Endodermal cell (in vitro differentiated cells): Measurements from ENCODE around the gene ARFGEF2. TPM values are rescaled to one million over a fixed set of nuclear protein-coding genes. Genes with fewer than 3 reads are reported as not detected.
A peak's percentile ranks its signal among the peaks of the same experiment; 100 is the strongest.

Experiments used
- DNase-seq: peaks from one replicate; pipeline ENCODE4 v3.0.0-alpha.2; 2017
- H3K27ac ChIP-seq: 2 replicates; pipeline ENCODE4 v1.5.1; 2013; ENCODE audit warnings: mild to moderate bottlenecking, low read depth, low read length, moderate library complexity
- H3K27me3 ChIP-seq: 2 replicates; pipeline ENCODE4 v1.6.1; 2013; ENCODE audit warnings: mild to moderate bottlenecking, low read length, moderate library complexity; ENCODE audit not compliant: insufficient read depth, control insufficient read depth, poor library complexity, severe bottlenecking
- H3K36me3 ChIP-seq: 2 replicates; pipeline ENCODE4 v1.7.0; 2013; ENCODE audit warnings: mild to moderate bottlenecking, low read length, moderate library complexity; ENCODE audit not compliant: control insufficient read depth, insufficient read depth
- H3K4me1 ChIP-seq: one replicate; pipeline ENCODE4 v1.7.0; 2013; ENCODE audit warnings: low read length; ENCODE audit not compliant: control insufficient read depth, insufficient read depth
- H3K4me3 ChIP-seq: 2 replicates; pipeline ENCODE4 v1.5.1; 2013; ENCODE audit warnings: mild to moderate bottlenecking, low read length, moderate library complexity
- H3K9ac ChIP-seq: 2 replicates; pipeline ENCODE4 v1.6.1; 2013; ENCODE audit warnings: mild to moderate bottlenecking, low read length, moderate library complexity; ENCODE audit not compliant: poor library complexity, severe bottlenecking; ENCODE audit errors: extremely low read depth
- H3K9me3 ChIP-seq: 2 replicates; pipeline ENCODE4 v1.6.1; 2013; ENCODE audit warnings: mild to moderate bottlenecking, low read length, moderate library complexity; ENCODE audit not compliant: control insufficient read depth
- H3K27ac Mint-ChIP-seq: 2 replicates; pipeline ENCODE4 v1.8.0; 2020; ENCODE audit warnings: mixed read lengths
- H3K27me3 Mint-ChIP-seq: 2 replicates; pipeline ENCODE4 v1.8.0; 2021; ENCODE audit warnings: mild to moderate bottlenecking, mixed read lengths; ENCODE audit not compliant: insufficient read depth
- H3K36me3 Mint-ChIP-seq: 2 replicates; pipeline ENCODE4 v1.8.0; 2020; ENCODE audit warnings: low read depth, mixed read lengths
- H3K4me1 Mint-ChIP-seq: 2 replicates; pipeline ENCODE4 v1.8.0; 2020; ENCODE audit warnings: mixed read lengths
- H3K4me3 Mint-ChIP-seq: 2 replicates; pipeline ENCODE4 v1.8.0; 2020; ENCODE audit warnings: mild to moderate bottlenecking, moderate library complexity, mixed read lengths
- H3K9me3 Mint-ChIP-seq: 2 replicates; pipeline ENCODE4 v1.8.0; 2020; ENCODE audit warnings: mild to moderate bottlenecking, mixed read lengths
- WGBS, 2 experiments: methylation state at CpG; one replicate each; pipeline versions ENCODE4 v1.1.5 to v1.1.7; 2013; ENCODE audit warnings: missing lambda C conversion rate in 2 of 2, mixed read lengths in 1 of 2; ENCODE audit not compliant: insufficient coverage in 1 of 2, insufficient read length in 1 of 2; 5-methylcytosine and 5-hydroxymethylcytosine counted together
- total RNA-seq, 2 donors: library from RNA; stranded (reverse); fragmentation: NEBNext Ultra II Directional in 1 of 2; extraction: Animal tissue kit (Norgen Biotek cat#: 25700) in 1 of 2; gene quantifications; 2 replicates in 1 of 2; 3 replicates in 1 of 2; pipeline ENCODE4 v1.2.1, GENCODE V29; 2021
- TF ChIP-seq, protein P1 (sequence below): fragments of 200-600 bp; sonication (generic); conservative IDR thresholded peaks from 2 replicates; pipeline ENCODE4 v1.5.0; 2021; ENCODE audit warnings: antibody characterized with exemption, mild to moderate bottlenecking

ARFGEF2 gene
- total RNA-seq, 2 donors from 2014 or later = 23.6 to 29.4 TPM

DNA sequence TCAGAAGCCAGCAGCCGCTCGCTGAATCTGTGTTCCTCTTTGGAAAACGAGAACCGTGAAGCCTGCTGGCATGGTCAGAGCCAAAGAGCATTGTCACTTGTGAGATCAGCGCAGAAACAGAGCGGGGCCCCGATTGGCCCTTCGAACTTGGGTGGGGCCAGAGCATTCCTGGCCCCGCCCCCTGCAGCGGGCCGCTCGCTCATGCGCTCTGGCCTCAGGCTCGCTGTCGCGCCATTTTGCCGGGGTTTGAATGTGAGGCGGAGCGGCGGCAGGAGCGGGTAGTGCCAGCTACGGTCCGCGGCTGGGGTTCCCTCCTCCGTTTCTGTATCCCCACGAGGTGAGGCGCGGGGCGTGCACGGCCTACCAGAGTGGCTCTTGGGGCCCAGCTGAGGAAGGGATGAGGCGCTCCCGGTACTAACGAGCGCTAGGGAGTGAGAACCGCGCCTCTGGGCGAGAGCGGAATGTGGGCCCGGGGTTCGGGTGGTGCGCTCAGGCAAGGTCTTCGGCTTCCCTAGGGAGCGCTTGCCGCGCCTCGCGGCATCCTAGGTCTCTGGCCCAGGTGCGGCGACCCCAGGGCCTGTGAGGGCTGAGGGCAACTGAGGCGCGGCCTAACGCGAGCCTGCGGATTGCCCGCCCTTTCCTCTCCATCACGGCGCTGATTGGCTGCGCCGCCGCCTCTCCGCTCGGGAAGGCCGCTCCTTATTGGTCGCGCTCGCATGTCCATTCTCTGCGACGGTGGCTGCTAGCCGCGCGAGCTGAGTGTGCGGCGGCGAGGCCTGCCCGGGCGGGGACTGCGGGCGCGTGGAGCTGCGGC, 124.8 kb downstream of the ARFGEF2 start, which contains the start of gene CSE1L:
Gene CSE1L (plus strand): TSS at position 226 of the 814 bp plus-strand sequence. CDS start 12,152 bp downstream, outside the sequence.
- H3K4me3 ChIP-seq = peak within 1 kb of the TSS; percentile 100
- H3K9me3 ChIP-seq = peaks cover 13% of the 10 kb centered on the region
- no peaks in the 10 kb centered on the region for H3K27me3 Mint-ChIP-seq
- H3K27me3 ChIP-seq = no peaks in the 10 kb centered on the region
- H3K36me3 ChIP-seq = peaks cover 32% of the 10 kb centered on the region
- H3K36me3 Mint-ChIP-seq = peaks cover 26% of the 10 kb centered on the region
- peak within 1 kb of the TSS; percentile 99 for H3K4me3 Mint-ChIP-seq
- H3K9ac ChIP-seq = peak within 1 kb of the TSS; percentile 98
- WGBS, 2 experiments = 0% methylated on average over 40 to 80 of the region's 80 CpGs
- H3K9me3 Mint-ChIP-seq = no peaks in the 10 kb centered on the region
- TF ChIP-seq, protein P1, sequence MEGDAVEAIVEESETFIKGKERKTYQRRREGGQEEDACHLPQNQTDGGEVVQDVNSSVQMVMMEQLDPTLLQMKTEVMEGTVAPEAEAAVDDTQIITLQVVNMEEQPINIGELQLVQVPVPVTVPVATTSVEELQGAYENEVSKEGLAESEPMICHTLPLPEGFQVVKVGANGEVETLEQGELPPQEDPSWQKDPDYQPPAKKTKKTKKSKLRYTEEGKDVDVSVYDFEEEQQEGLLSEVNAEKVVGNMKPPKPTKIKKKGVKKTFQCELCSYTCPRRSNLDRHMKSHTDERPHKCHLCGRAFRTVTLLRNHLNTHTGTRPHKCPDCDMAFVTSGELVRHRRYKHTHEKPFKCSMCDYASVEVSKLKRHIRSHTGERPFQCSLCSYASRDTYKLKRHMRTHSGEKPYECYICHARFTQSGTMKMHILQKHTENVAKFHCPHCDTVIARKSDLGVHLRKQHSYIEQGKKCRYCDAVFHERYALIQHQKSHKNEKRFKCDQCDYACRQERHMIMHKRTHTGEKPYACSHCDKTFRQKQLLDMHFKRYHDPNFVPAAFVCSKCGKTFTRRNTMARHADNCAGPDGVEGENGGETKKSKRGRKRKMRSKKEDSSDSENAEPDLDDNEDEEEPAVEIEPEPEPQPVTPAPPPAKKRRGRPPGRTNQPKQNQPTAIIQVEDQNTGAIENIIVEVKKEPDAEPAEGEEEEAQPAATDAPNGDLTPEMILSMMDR = peak; percentile 40
- H3K27ac Mint-ChIP-seq = peak within 1 kb of the TSS; percentile 100
- H3K27ac ChIP-seq = peak within 1 kb of the TSS; percentile 94
- no peaks in the 10 kb centered on the region for H3K4me1 ChIP-seq
- peaks cover 14% of the 10 kb centered on the region for H3K4me1 Mint-ChIP-seq
- peak; percentile 97 for DNase-seq

DNA sequence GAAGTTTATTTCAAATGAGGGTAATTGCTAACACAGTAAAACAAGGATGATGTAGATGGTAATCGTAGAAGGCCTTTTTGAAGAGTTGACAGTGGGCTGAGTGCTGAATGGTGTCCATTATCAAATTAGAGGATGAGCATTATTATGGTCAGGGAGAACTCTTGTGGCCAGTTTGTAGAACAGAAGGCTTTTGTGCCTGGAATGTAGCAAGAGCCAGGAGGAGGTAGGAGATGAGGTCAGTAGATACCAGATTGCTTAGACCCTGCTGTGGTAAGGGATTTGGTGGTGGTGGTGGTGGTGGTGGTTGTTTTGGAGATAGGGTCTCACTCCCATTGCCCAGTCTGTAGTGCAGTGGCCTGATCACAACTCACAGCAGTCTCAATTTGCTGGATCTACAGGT, 130.8 kb downstream of the ARFGEF2 start:
- Histone ChIP-seq H3K27ac (no peak overlapping the region), H3K27me3 (no peaks in the 10 kb centered on the region), H3K4me1 (no peaks in the 10 kb centered on the region), H3K36me3 (peaks cover 65% of the 10 kb centered on the region), H3K9ac (no peak overlapping the region), H3K4me3 (no peak overlapping the region), H3K9me3 (peaks cover 13% of the 10 kb centered on the region)
- Mint-ChIP-seq H3K4me1 (peaks cover 24% of the 10 kb centered on the region), H3K36me3 (peaks cover 45% of the 10 kb centered on the region), H3K27ac (peak overlapping the region; percentile 35), H3K4me3 (no peak overlapping the region), H3K9me3 (no peaks in the 10 kb centered on the region), H3K27me3 (no peaks in the 10 kb centered on the region)
- WGBS, 2 experiments = 96 to 100% methylated on average over 1 of the region's 1 CpG
- TF ChIP-seq, protein P1 = no peak
- no peak for DNase-seq

DNA sequence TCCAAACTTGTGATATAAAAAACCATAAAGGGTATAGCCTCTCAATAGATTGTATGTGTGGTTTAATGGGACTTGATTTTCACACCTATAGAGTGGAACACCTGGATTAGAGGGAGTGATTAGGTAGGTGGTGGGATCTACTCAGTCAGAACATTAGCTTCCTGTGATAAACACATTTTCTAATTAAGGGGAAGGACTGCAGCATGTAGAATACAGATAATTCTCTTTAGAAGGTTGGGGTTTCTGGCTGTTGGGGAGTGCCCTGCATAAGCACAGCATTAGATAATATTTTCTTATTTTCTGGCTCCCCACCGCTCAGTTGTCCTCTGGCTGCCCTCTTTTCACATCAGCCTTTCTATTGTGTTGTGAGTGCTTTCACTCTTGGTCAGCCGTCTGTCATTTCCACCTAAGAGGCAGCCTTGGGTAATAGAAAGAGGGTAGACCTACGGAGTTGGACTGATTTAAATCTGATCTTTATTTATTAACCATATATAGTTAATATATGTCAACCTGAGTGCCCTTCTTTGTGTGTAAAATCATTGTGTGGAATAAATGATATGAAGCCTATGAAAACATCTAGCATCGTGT, 132.6 kb downstream of the ARFGEF2 start:
- peaks cover 10% of the 10 kb centered on the region for H3K9me3 ChIP-seq
- no peaks in the 10 kb centered on the region for H3K27me3 ChIP-seq
- WGBS, 2 experiments = 88 to 98% methylated on average over 1 to 3 of the region's 4 CpGs
- H3K27me3 Mint-ChIP-seq = no peaks in the 10 kb centered on the region
- no peaks in the 10 kb centered on the region for H3K9me3 Mint-ChIP-seq
- no peak overlapping the region for H3K4me3 Mint-ChIP-seq
- H3K9ac ChIP-seq = no peak overlapping the region
- H3K27ac ChIP-seq = no peak overlapping the region
- H3K36me3 Mint-ChIP-seq = peaks cover 49% of the 10 kb centered on the region
- peaks cover 68% of the 10 kb centered on the region for H3K36me3 ChIP-seq
- H3K4me1 Mint-ChIP-seq = peaks cover 14% of the 10 kb centered on the region
- no peak overlapping the region for H3K27ac Mint-ChIP-seq
- H3K4me3 ChIP-seq = no peak overlapping the region
- DNase-seq = no peak
- no peaks in the 10 kb centered on the region for H3K4me1 ChIP-seq
- TF ChIP-seq, protein P1 = no peak
